ENCODE results near the gene SPTAN1.

DNA sequence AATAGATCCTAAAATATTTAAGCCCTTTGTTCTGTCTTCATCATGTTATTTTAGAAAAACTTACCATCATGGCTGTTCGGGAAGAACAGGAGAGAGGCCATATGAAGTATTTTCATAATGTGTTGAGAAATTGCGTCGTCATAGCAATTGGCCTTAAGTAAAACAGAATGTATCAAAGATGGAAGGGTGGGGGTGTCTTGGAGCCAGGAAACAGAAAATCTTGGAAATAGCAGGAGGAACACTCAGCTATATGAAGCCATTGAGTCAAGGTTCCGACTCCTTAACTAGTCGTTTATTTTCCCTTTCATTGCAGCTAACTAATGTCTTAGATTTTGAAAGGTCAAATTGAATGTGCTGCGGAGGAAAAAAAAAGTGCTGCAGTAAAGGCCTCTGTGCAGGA, 1.3 kb downstream of the SPTAN1 start:
- TF ChIP-seq, protein P1, sequence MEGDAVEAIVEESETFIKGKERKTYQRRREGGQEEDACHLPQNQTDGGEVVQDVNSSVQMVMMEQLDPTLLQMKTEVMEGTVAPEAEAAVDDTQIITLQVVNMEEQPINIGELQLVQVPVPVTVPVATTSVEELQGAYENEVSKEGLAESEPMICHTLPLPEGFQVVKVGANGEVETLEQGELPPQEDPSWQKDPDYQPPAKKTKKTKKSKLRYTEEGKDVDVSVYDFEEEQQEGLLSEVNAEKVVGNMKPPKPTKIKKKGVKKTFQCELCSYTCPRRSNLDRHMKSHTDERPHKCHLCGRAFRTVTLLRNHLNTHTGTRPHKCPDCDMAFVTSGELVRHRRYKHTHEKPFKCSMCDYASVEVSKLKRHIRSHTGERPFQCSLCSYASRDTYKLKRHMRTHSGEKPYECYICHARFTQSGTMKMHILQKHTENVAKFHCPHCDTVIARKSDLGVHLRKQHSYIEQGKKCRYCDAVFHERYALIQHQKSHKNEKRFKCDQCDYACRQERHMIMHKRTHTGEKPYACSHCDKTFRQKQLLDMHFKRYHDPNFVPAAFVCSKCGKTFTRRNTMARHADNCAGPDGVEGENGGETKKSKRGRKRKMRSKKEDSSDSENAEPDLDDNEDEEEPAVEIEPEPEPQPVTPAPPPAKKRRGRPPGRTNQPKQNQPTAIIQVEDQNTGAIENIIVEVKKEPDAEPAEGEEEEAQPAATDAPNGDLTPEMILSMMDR (IDR thresholded peaks at IDR 0.05): no peak
- TF ChIP-seq POLR2AphosphoS5 (IDR thresholded peaks at IDR 0.05) (no peak), POLR2A (IDR thresholded peaks at IDR 0.05) (no peak)
